GM21381 (cell line): Measurements from ENCODE around the gene ADAM12.

Experiments used
- ATAC-seq: cut with Tn5 transposase; IDR thresholded peaks from one replicate; pipeline ENCODE4 v1.9.1; 2021; ENCODE audit warnings: mild to moderate bottlenecking, moderate library complexity; ENCODE audit not compliant: unreplicated experiment

Gene ADAM12

DNA sequence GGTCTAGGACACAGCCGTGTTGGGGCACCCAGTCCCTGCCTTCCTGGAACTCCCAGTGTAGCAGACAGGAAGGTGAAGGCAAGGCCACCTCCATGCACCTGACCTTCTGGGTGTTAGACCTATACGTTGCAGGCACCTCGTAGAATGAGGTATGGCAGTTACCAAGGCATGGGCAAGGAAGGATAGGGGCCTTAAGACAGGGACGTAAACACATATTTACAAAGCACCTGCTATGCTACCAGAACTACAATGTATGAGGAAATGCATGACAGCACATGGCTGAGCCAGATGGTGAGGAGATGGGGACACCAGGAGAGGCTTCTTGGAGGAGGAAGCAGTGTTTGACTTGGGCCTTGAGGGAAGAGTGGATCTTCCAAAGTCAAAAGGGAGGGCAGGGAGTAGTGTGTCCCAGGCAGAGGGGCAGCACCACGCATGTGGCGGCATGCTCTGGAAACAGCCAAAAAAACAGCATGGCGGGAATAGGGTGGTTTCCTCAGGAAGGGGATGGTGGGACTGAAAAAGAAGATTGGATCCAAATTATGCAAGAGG, 260.7 kb downstream of the ADAM12 start:
- no peak for ATAC-seq

GRCh38 chr10:126126866-126127265, 261.4 kb downstream of the ADAM12 start:
- no peak for ATAC-seq

GRCh38 chr10:126126023-126126422, 262.3 kb downstream of the ADAM12 start:
- ATAC-seq, result no peak

GRCh38 chr10:126124668-126125349, 263.5 kb downstream of the ADAM12 start:
- no peak for ATAC-seq

- no peak for ATAC-seq
These were observed 264.2 kb downstream of the ADAM12 start for GRCh38 chr10:126124046-126124445.

GRCh38 chr10:126123466-126123865, 264.8 kb downstream of the ADAM12 start:
- no peak for ATAC-seq

DNA sequence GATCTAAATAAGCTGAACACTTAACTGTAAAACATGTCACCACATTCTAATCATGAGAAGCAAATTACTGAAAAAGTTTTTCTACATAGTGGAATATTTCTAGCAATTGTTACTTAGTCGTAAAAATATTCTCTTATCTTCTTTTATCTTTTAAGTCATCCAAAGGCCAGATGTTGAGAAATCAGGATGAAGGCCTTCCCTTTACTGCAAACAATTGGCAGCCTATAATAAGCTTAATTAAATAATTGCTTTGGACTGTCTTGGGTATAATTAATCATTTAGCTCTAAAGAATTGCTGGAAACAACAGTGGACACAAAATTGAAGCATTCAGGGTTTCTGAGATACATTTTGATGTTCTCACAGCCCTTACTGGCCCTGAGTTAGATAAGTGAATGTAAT, 265.4 kb downstream of the ADAM12 start:
- ATAC-seq, result no peak

GRCh38 chr10:126119599-126119998, 268.7 kb downstream of the ADAM12 start:
- ATAC-seq, result no peak

DNA sequence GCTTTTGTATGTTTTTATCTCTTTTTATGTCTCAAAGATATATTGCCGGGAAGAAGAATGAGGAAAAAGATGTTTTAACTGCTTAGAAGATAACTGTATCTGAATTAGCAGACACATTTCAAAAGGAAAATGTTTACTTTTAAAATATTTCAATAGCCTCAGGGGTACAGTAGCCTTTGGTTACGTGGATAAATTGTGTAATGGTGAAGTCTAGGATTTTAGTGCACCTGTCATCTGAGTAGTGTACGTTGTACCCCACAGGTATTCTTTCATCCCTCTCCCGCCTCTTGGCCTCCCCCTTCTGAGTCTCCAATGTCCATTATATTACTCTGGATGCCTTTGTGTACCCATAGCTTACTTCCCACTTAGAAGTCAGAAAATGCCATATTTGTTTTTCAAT, 269.8 kb downstream of the ADAM12 start:
- ATAC-seq, result no peak

DNA sequence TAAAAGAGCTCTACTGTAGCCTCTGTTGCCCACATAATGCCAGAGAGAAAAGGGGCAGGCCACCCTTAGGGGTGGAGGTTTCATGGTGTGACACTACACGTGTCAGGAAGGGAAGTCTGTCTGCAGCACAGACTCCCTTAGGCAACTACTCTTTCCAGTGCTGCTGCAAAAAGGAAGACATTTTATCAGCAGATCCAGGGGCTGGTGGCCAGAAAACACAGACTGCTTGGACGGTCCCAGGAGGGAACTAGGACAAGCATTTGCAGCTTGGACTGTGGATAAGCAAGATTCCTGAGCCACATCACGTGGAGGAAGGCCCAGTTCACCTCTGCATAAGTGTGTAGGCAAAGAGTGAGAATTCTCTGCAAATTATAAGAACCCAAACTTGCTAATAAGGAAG, 271.1 kb downstream of the ADAM12 start:
- no peak for ATAC-seq

- no peak for ATAC-seq
These were observed 272.4 kb downstream of the ADAM12 start for GRCh38 chr10:126115886-126116285.

DNA sequence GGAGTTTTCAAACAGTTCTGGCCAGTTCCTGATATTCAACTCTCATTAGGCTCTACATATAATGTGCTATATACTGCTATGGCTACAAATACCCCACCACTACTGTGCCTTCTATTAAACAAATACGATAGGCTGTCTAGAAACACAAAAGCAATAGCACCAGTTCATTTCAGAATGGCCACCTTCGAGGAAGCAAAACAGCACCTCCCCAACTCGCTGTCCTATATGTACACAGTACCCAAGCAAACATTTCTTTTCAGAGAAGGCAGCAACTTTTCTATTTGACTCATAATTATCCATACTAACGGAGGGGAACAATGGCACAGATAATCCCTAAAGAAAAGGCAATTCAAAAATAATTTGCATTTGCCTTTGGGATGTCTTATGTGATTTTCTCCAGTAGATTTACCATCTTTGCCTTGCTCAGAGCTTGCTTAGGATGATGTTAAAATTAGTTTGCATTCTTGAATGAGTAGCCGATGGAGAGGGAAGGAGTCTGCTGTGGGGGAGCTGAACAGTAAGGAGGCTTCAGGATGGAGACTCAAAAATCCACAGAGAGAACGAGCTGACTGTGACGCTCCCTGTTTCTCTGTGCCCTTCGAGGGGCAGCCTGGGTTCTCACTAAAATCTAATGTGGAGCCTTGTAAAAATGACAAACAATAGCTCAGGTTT, 273.3 kb downstream of the ADAM12 start:
- ATAC-seq, result no peak

DNA sequence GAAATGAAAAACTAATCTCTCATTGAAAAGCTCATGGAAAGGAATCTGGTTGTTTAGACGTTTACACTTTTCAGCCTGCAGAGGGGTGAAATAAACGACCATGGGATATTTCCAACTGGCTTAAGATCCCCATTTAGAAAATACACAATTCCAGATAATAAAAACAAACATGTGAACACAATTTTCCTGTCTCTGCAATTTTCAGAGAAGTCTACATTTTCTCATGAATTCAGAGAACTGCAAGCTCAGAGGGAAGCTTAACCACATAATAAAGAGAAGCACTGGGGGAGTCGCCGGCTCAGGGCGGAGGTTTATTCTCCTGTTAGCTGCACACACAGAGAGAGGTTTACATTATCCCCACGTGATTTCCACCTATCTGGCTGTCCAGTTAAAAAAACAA, 276.8 kb downstream of the ADAM12 start:
- no peak for ATAC-seq

DNA sequence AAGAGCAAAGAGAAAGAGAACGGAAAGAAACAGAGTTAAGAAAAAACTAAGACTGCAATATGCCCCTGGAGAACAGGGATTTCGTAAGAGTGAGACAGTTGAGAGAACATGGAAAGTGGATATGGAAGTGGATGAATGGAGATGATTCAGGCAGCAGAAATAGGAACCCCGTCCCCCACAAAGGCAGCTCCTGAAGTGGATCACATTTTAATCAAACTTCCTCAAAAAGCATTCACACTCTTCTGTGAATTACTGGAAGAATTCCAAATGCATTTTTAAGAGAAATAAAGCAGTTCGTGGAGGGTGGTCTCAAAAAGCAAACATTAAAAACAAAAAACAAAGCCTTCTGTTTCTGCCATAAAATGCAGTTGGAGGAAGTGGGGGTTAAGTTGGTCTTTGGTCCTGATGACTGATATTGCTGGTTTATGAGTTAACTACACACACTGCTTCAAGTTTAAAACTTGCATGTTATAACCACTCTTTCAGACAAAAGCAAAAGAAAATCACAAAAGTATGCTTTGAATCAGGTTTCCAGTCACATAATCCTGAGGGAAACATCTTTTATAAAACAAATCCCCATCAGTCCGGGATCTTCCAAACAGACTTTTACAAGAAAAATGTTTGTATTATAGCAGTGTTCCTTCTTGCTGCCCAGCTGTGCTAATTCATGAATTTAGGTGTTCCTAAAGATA, 277.6 kb downstream of the ADAM12 start:
- no peak for ATAC-seq

- no peak for ATAC-seq
These were observed 278.4 kb downstream of the ADAM12 start for GRCh38 chr10:126109893-126110292.

DNA sequence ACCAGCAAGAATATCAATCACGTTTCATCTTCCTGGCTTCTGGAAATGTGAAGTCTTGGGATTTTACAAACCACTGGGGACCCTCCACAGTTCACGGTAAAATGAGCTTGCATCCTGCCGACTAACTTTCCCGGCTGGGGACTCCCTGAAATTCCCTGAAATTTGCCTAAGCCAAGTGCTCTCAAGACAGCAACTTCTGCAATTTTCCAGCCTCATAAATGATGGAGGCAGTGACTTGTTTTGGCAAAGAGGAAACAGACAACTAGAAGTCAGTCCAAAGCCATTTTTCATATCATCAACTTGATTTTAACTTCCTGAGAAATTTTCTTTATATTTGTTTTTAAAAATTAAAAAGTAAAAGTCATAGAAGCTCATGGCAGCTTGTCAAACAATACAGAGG, 279.6 kb downstream of the ADAM12 start:
- no peak for ATAC-seq

GRCh38 chr10:126104767-126105166, 283.5 kb downstream of the ADAM12 start:
- ATAC-seq, result no peak

GRCh38 chr10:126102636-126103035, 285.6 kb downstream of the ADAM12 start:
- no peak for ATAC-seq

- peak; percentile 83 for ATAC-seq
These were observed 286.5 kb downstream of the ADAM12 start for GRCh38 chr10:126101736-126102135.

GRCh38 chr10:126101325-126101724, 287.0 kb downstream of the ADAM12 start:
- no peak for ATAC-seq

GRCh38 chr10:126099366-126099765, 288.9 kb downstream of the ADAM12 start:
- no peak for ATAC-seq

DNA sequence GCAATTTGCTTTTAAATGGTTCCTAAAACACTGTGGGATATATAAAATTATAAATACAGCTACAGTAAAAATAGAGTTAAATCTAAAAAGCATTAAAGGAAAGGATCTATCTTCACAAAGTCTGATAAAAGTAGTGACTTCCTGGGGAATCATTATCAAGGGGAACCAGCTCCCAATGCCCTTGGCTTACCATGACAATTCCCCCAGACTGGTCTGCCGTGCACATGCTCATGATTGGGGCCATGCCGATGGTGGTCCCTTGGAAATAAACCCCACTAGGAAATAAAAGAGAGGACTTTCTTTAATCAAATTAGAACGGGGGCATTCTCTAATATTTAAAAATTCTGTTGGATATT, 290.1 kb downstream of the ADAM12 start:
- ATAC-seq, result no peak
